GM12878 (cell line): Measurements from ENCODE around the gene ADGRV1. TPM values are rescaled to one million over a fixed set of nuclear protein-coding genes. Genes with fewer than 3 reads are reported as not detected.

Source experiments
- ATF2 ChIP-seq: IDR thresholded peaks from 2 replicates; pipeline ENCODE4 v1.6.1; 2012; ENCODE audit warnings: low read length, inconsistent platforms
- CUX1 ChIP-seq: IDR thresholded peaks from 2 replicates; pipeline ENCODE4 v1.6.1; 2012; ENCODE audit warnings: improper control_type of control experiment, low read depth, low read length; ENCODE audit not compliant: insufficient replicate concordance
- EZH2 ChIP-seq: IDR thresholded peaks from 2 replicates; pipeline ENCODE4 v1.6.1; 2012; ENCODE audit warnings: low read depth, mild to moderate bottlenecking, control low read depth, inconsistent platforms, low read length, borderline replicate concordance; ENCODE audit not compliant: control insufficient read depth
- IRF3 ChIP-seq: fragments of 450-650 bp; IDR thresholded peaks from 2 replicates; pipeline ENCODE4 v1.6.1; 2014; ENCODE audit warnings: mild to moderate bottlenecking
- MTA2 ChIP-seq: fragments of 450-650 bp; IDR thresholded peaks from 2 replicates; pipeline ENCODE4 v1.6.1; 2016; ENCODE audit warnings: low read depth, mild to moderate bottlenecking, moderate library complexity
- NFYA ChIP-seq: IDR thresholded peaks from 2 replicates; pipeline ENCODE4 v1.6.1; 2011; ENCODE audit warnings: low read depth, mild to moderate bottlenecking, low read length, improper control_type of control experiment, borderline replicate concordance
- RELA ChIP-seq: fragments of 450-650 bp; IDR thresholded peaks from 2 replicates; pipeline ENCODE4 v1.8.0; 2014; ENCODE audit warnings: borderline replicate concordance; ENCODE audit not compliant: partially characterized antibody
- SIX5 ChIP-seq: IDR thresholded peaks from 2 replicates; pipeline ENCODE4 v1.6.1; 2011; ENCODE audit warnings: mild to moderate bottlenecking, low read depth, low read length, moderate library complexity; ENCODE audit not compliant: severe bottlenecking
- USF1 ChIP-seq: IDR thresholded peaks from 2 replicates; pipeline ENCODE4 v1.6.1; 2011; ENCODE audit warnings: borderline replicate concordance, low read depth, mild to moderate bottlenecking, moderate library complexity, mixed read lengths, low read length; ENCODE audit not compliant: insufficient read depth; ENCODE audit errors: extremely low read length
- polyA plus RNA-seq, 11 experiments: library from polyadenylated mRNA; depleted of rRNA in 4 of 11; unstranded in 6 of 11; stranded (reverse) in 5 of 11; fragments of >200 nt; fragmentation: Nextera tagmentation in 4 of 11; fragmentation: Illumina TruSeq in 1 of 11; extraction: Ambion mirVana in 4 of 11; extraction: Trizol in 1 of 11; gene quantifications; 1 replicate in 1 of 11; 2 replicates in 10 of 11; pipeline versions ENCODE4 v1.2.1 to v1.2.3, GENCODE V29; 2011 to 2016; ENCODE audit warnings: inconsistent platforms in 2 of 11, missing spikeins in 2 of 11, low read depth in 1 of 11
- total RNA-seq, 4 experiments: library from RNA; depleted of rRNA in 3 of 4; stranded (reverse); fragments of >200 nt in 3 of 4; fragmentation: Illumina TruSeq in 1 of 4; extraction: Trizol in 1 of 4; gene quantifications; 2 replicates each; pipeline versions ENCODE4 v1.2.1 to v1.2.3, GENCODE V29; 2013 to 2021

The ADGRV1 gene
- total and polyA plus RNA-seq, 10 of the 15 experiments (the other 5 are each of a cell fraction or from before 2014, with no cell fraction given): 0.04 to 8.1 (median 0.16) TPM; not detected in 1

- TF ChIP-seq ATF2: no peak
- TF ChIP-seq MTA2: no peak
- no peak for TF ChIP-seq SIX5
- TF ChIP-seq NFYA: no peak
- no peak for TF ChIP-seq EZH2
- no peak for TF ChIP-seq IRF3
- no peak for TF ChIP-seq RELA
- TF ChIP-seq USF1: no peak
- no peak for TF ChIP-seq CUX1
- TF ChIP-seq, all 136 proteins: peak for 0
Measured at GRCh38 chr5:91207248-91207647, 648.7 kb downstream of the ADGRV1 start (continued).
